ENCODE results near the gene MAPK1. TPM values are rescaled to one million over a fixed set of nuclear protein-coding genes. Genes with fewer than 3 reads are reported as not detected.
"Not testable (repeated sequence)": the region's sequence is repeated elsewhere in the genome, so short reads cannot be mapped to it uniquely, and the experiment has no call there.

MAPK1 gene
- total RNA-seq, 1 experiment from 2014 or later: 136 TPM

DNA sequence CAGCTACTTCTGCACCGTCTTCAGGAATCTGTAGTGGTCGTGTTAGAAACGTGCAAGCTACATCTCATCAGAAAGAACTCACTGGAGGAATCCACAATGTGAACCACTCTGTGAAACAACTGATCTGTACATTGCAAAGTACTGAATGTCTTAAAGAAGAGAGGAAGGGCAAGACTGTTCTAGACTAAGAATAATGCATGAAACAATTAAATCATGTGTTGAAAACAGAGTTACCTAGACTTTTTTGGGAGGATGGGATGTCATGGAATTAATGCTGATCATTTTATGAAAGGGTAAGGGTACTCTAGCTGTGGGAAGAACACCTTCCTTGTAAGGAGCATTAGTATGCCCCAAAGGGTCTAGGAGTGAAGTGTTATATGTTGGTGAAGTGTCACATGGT is 71.2 kb downstream of the MAPK1 start:
- Mint-ChIP-seq H3K27me3 (ENCODE audit: insufficient read depth, unreplicated experiment) (no peaks in the 10 kb centered on the region), H3K27ac (ENCODE audit: unreplicated experiment) (no peak overlapping the region), H3K4me3 (ENCODE audit: unreplicated experiment) (no peak overlapping the region), H3K4me1 (ENCODE audit: low read depth, unreplicated experiment) (no peaks in the 10 kb centered on the region), H3K36me3 (ENCODE audit: insufficient read depth, unreplicated experiment) (peaks cover 33% of the 10 kb centered on the region), H3K9me3 (ENCODE audit: unreplicated experiment) (no peaks in the 10 kb centered on the region)
- POLR2A ChIA-PET: no interaction called here
- DNase-seq: no peak
- no peak overlapping the region for H3K4me3 ChIP-seq (ENCODE audit: low read depth, low read length)
- CTCF ChIA-PET: no interaction called here
- intact Hi-C loops (cut with micrococcal nuclease; ENCODE audit: unreplicated experiment): no loop called here
- H3K9me3 ChIP-seq: no peaks in the 10 kb centered on the region
- no TSS peak for BruUV-seq (replicated peaks)
- H3K36me3 ChIP-seq (ENCODE audit: control insufficient read depth, insufficient read depth, low read length): peaks cover 2% of the 10 kb centered on the region; the same call in 1 of the 2 replicates
- no peaks in the 10 kb centered on the region for H3K27me3 ChIP-seq (replicated peaks; ENCODE audit: control insufficient read depth, insufficient read depth, low read length)
- no peaks in the 10 kb centered on the region for H3K4me1 ChIP-seq
- TF ChIP-seq, protein P1, sequence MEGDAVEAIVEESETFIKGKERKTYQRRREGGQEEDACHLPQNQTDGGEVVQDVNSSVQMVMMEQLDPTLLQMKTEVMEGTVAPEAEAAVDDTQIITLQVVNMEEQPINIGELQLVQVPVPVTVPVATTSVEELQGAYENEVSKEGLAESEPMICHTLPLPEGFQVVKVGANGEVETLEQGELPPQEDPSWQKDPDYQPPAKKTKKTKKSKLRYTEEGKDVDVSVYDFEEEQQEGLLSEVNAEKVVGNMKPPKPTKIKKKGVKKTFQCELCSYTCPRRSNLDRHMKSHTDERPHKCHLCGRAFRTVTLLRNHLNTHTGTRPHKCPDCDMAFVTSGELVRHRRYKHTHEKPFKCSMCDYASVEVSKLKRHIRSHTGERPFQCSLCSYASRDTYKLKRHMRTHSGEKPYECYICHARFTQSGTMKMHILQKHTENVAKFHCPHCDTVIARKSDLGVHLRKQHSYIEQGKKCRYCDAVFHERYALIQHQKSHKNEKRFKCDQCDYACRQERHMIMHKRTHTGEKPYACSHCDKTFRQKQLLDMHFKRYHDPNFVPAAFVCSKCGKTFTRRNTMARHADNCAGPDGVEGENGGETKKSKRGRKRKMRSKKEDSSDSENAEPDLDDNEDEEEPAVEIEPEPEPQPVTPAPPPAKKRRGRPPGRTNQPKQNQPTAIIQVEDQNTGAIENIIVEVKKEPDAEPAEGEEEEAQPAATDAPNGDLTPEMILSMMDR (IDR thresholded peaks at IDR 0.05; ENCODE audit: insufficient read depth in 1 of 2, low read depth in 1 of 2, low read length in 1 of 2, severe bottlenecking in 1 of 2, unreplicated experiment in 1 of 2): no peak

GRCh38 chr22:21793716-21794115 is 73.7 kb downstream of the MAPK1 start:
- not testable (repeated sequence) for H3K27ac Mint-ChIP-seq (ENCODE audit: unreplicated experiment)

GRCh38 chr22:21791635-21792625 is 75.5 kb downstream of the MAPK1 start:
- no peaks in the 10 kb centered on the region; the same call in 1 of the 2 replicates for H3K36me3 ChIP-seq (ENCODE audit: control insufficient read depth, insufficient read depth, low read length)
- H3K27me3 ChIP-seq (replicated peaks; ENCODE audit: control insufficient read depth, insufficient read depth, low read length): no peaks in the 10 kb centered on the region
- Mint-ChIP-seq H3K9me3 (ENCODE audit: unreplicated experiment) (no peaks in the 10 kb centered on the region), H3K27me3 (ENCODE audit: insufficient read depth, unreplicated experiment) (no peaks in the 10 kb centered on the region), H3K4me3 (ENCODE audit: unreplicated experiment) (no peak overlapping the region), H3K27ac (ENCODE audit: unreplicated experiment) (no peak overlapping the region), H3K36me3 (ENCODE audit: insufficient read depth, unreplicated experiment) (peaks cover 34% of the 10 kb centered on the region), H3K4me1 (ENCODE audit: low read depth, unreplicated experiment) (no peaks in the 10 kb centered on the region)
- no peaks in the 10 kb centered on the region for H3K4me1 ChIP-seq
- H3K9me3 ChIP-seq: no peaks in the 10 kb centered on the region
- CTCF ChIA-PET: no interaction called here
- no peak for DNase-seq
- no TSS peak for BruUV-seq (replicated peaks)
- POLR2A ChIA-PET: no interaction called here
- H3K4me3 ChIP-seq (ENCODE audit: low read depth, low read length): no peak overlapping the region
- intact Hi-C loops (cut with micrococcal nuclease; ENCODE audit: unreplicated experiment): no loop called here
- TF ChIP-seq, protein P1 (IDR thresholded peaks at IDR 0.05; ENCODE audit: insufficient read depth in 1 of 2, low read depth in 1 of 2, low read length in 1 of 2, severe bottlenecking in 1 of 2, unreplicated experiment in 1 of 2): no peak

More at GRCh38 chr22:21793716-21794115, 73.7 kb downstream of the MAPK1 start:
- CTCF ChIA-PET; H3K27me3 Mint-ChIP-seq (ENCODE audit: insufficient read depth, unreplicated experiment); H3K4me3 Mint-ChIP-seq (ENCODE audit: unreplicated experiment); H3K4me3 ChIP-seq (ENCODE audit: low read depth, low read length); DNase-seq; BruUV-seq (replicated peaks); POLR2A ChIA-PET; H3K4me1 Mint-ChIP-seq (ENCODE audit: low read depth, unreplicated experiment); H3K9me3 ChIP-seq; intact Hi-C loops (cut with micrococcal nuclease; ENCODE audit: unreplicated experiment); H3K27me3 ChIP-seq (replicated peaks; ENCODE audit: control insufficient read depth, insufficient read depth, low read length); H3K36me3 ChIP-seq (ENCODE audit: control insufficient read depth, insufficient read depth, low read length); H3K9me3 Mint-ChIP-seq (ENCODE audit: unreplicated experiment); H3K4me1 ChIP-seq: not testable (repeated sequence)
- peaks cover 29% of the 10 kb centered on the region for H3K36me3 Mint-ChIP-seq (ENCODE audit: insufficient read depth, unreplicated experiment)

DNA sequence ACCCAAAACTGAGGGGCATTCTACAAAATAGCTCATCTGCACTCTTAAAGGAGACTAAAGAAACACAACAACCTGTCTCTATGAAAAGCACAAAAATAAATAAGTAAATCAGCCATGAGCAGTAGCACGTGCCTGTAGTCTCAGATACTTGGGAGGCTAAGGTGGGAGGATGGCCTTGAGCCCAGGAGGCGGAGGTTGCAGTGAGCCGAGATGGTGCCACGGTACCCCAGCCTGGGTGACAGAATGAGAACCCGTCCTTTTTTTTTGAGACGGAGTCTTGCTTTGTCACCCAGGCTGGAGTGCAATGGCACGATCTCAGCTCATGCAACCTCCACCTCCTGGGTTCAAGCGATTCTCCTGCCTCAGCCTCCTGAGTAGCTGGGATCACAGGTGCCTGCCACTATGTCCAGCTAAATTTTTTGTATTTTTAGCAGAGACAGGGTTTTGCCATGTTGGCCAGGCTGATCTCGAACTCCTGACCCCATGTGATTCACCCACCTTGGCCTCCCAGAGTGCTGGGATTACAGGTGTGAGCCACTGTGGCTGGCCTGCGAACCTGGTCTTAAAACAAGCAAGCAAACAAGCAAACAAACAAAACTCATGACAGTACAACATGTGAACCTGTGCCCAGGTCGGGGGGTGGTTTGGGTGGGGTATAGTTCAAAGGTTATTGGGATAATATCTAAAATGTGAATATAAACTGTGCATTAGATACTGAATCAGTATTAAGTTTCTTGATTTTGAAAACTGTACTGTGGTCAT is 76.4 kb downstream of the MAPK1 start:
- H3K4me3 ChIP-seq (ENCODE audit: low read depth, low read length); H3K4me1 ChIP-seq; H3K9me3 ChIP-seq; H3K27me3 Mint-ChIP-seq (ENCODE audit: insufficient read depth, unreplicated experiment); BruUV-seq (replicated peaks); H3K9me3 Mint-ChIP-seq (ENCODE audit: unreplicated experiment); H3K4me3 Mint-ChIP-seq (ENCODE audit: unreplicated experiment); intact Hi-C loops (cut with micrococcal nuclease; ENCODE audit: unreplicated experiment); H3K27ac Mint-ChIP-seq (ENCODE audit: unreplicated experiment); H3K36me3 ChIP-seq (ENCODE audit: control insufficient read depth, insufficient read depth, low read length); DNase-seq; H3K27me3 ChIP-seq (replicated peaks; ENCODE audit: control insufficient read depth, insufficient read depth, low read length); CTCF ChIA-PET; H3K4me1 Mint-ChIP-seq (ENCODE audit: low read depth, unreplicated experiment): not testable (repeated sequence)
- peaks cover 37% of the 10 kb centered on the region for H3K36me3 Mint-ChIP-seq (ENCODE audit: insufficient read depth, unreplicated experiment)
- POLR2A ChIA-PET: interaction anchor here (0.6 kb wide), 1 partner anchor 175 kb away, joined by 5 read pairs; no protein-coding TSS in a partner anchor
